Neural crest cell (in vitro differentiated cells): ENCODE measurements around the gene RPL14. TPM values are rescaled to one million over a fixed set of nuclear protein-coding genes. Genes with fewer than 3 reads are reported as not detected.
A peak's percentile ranks its signal among the peaks of the same experiment; 100 is the strongest.

ENCODE experiments used
- DNase-seq: peaks from one replicate; pipeline ENCODE4 v3.0.0; 2021; ENCODE audit warnings: low read depth, mixed read lengths, low spot score
- H3K27ac Mint-ChIP-seq: one replicate; pipeline ENCODE4 v1.8.0; 2021; ENCODE audit warnings: mild to moderate bottlenecking, mixed read lengths; ENCODE audit not compliant: unreplicated experiment
- H3K27me3 Mint-ChIP-seq: 2 replicates; pipeline ENCODE4 v1.8.0; 2021; ENCODE audit warnings: low read depth, mild to moderate bottlenecking, mixed read lengths
- H3K36me3 Mint-ChIP-seq: 2 replicates; pipeline ENCODE4 v1.8.0; 2021; ENCODE audit warnings: low read depth, mild to moderate bottlenecking, mixed read lengths
- H3K4me1 Mint-ChIP-seq: 2 replicates; pipeline ENCODE4 v1.8.0; 2021; ENCODE audit warnings: mixed read lengths
- H3K4me3 Mint-ChIP-seq: one replicate; pipeline ENCODE4 v1.8.0; 2021; ENCODE audit warnings: mild to moderate bottlenecking, mixed read lengths
- H3K9me3 Mint-ChIP-seq: 2 replicates; pipeline ENCODE4 v1.8.0; 2021; ENCODE audit warnings: mixed read lengths
- total RNA-seq: library from RNA; stranded (reverse); gene quantifications from 2 replicates; pipeline ENCODE4 v1.2.1, GENCODE V29; 2021
- TF ChIP-seq, protein P1 (sequence below): fragments of 200-600 bp; sonication (generic); conservative IDR thresholded peaks from 2 replicates; pipeline ENCODE4 v1.5.0; 2021; ENCODE audit warnings: antibody characterized with exemption, mild to moderate bottlenecking

Gene RPL14
- total RNA-seq, 1 donor from 2014 or later: 1,863 TPM

- Mint-ChIP-seq H3K27me3 (no peaks in the 10 kb centered on the region), H3K27ac (no peak overlapping the region), H3K4me1 (peaks cover 8% of the 10 kb centered on the region), H3K4me3 (no peak overlapping the region), H3K36me3 (peaks cover 39% of the 10 kb centered on the region), H3K9me3 (no peaks in the 10 kb centered on the region)
- no peak for DNase-seq
- TF ChIP-seq, protein P1, sequence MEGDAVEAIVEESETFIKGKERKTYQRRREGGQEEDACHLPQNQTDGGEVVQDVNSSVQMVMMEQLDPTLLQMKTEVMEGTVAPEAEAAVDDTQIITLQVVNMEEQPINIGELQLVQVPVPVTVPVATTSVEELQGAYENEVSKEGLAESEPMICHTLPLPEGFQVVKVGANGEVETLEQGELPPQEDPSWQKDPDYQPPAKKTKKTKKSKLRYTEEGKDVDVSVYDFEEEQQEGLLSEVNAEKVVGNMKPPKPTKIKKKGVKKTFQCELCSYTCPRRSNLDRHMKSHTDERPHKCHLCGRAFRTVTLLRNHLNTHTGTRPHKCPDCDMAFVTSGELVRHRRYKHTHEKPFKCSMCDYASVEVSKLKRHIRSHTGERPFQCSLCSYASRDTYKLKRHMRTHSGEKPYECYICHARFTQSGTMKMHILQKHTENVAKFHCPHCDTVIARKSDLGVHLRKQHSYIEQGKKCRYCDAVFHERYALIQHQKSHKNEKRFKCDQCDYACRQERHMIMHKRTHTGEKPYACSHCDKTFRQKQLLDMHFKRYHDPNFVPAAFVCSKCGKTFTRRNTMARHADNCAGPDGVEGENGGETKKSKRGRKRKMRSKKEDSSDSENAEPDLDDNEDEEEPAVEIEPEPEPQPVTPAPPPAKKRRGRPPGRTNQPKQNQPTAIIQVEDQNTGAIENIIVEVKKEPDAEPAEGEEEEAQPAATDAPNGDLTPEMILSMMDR: no peak
These were observed 6.4 kb downstream of the RPL14 start for GRCh38 chr3:40463579-40463978.

GRCh38 chr3:40464339-40465110 lies 7.4 kb downstream of the RPL14 start:
- no peak for DNase-seq
- H3K36me3 Mint-ChIP-seq: peaks cover 36% of the 10 kb centered on the region
- no peak overlapping the region for H3K27ac Mint-ChIP-seq
- no peaks in the 10 kb centered on the region for H3K4me1 Mint-ChIP-seq
- no peaks in the 10 kb centered on the region for H3K27me3 Mint-ChIP-seq
- TF ChIP-seq, protein P1: no peak
- no peaks in the 10 kb centered on the region for H3K9me3 Mint-ChIP-seq
- H3K4me3 Mint-ChIP-seq: peak overlapping the region; percentile 15

- no peaks in the 10 kb centered on the region for H3K27me3 Mint-ChIP-seq
- no peaks in the 10 kb centered on the region for H3K4me1 Mint-ChIP-seq
- TF ChIP-seq, protein P1: no peak
- no peaks in the 10 kb centered on the region for H3K9me3 Mint-ChIP-seq
- peaks cover 36% of the 10 kb centered on the region for H3K36me3 Mint-ChIP-seq
- peak overlapping the region; percentile 0 for H3K27ac Mint-ChIP-seq
- no peak overlapping the region for H3K4me3 Mint-ChIP-seq
- DNase-seq: no peak
These were observed 7.9 kb downstream of the RPL14 start for GRCh38 chr3:40465111-40465407.

- H3K27ac Mint-ChIP-seq: peak overlapping the region; percentile 0
- TF ChIP-seq, protein P1: no peak
- H3K27me3 Mint-ChIP-seq: no peaks in the 10 kb centered on the region
- no peaks in the 10 kb centered on the region for H3K9me3 Mint-ChIP-seq
- H3K4me3 Mint-ChIP-seq: peak overlapping the region; percentile 13
- H3K4me1 Mint-ChIP-seq: no peaks in the 10 kb centered on the region
- no peak for DNase-seq
- peaks cover 36% of the 10 kb centered on the region for H3K36me3 Mint-ChIP-seq
These were observed 8.3 kb downstream of the RPL14 start for GRCh38 chr3:40465456-40465855.

DNA sequence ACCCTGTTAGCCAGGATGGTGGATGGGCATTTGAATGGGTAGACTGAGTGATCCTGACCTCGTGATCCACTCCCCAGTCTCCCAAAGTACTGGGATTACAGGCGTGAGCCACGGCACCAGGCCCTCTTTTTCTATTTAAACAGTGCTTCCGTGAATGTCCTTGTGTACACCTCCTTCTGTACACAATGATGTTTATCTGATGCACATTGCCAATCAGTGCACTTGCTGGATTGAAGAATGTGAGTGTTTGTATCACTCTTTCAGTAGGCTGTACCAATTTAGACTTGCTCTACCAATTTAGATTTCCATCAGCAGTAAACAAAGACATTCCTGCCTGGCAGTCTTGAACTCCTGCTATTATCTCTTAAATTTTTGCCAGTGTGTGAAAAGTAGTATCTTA lies 10.9 kb downstream of the RPL14 start:
- H3K36me3 Mint-ChIP-seq: peaks cover 23% of the 10 kb centered on the region
- H3K4me1 Mint-ChIP-seq: no peaks in the 10 kb centered on the region
- H3K27ac Mint-ChIP-seq: no peak overlapping the region
- DNase-seq: no peak
- no peaks in the 10 kb centered on the region for H3K27me3 Mint-ChIP-seq
- H3K9me3 Mint-ChIP-seq: no peaks in the 10 kb centered on the region
- TF ChIP-seq, protein P1: no peak
- no peak overlapping the region for H3K4me3 Mint-ChIP-seq
